Measurements from ENCODE around the gene MBD6. TPM values are rescaled to one million over a fixed set of nuclear protein-coding genes. Genes with fewer than 3 reads are reported as not detected.
"Not testable (repeated sequence)": the region's sequence is repeated elsewhere in the genome, so short reads cannot be mapped to it uniquely, and the experiment has no call there.

The MBD6 gene
- total RNA-seq, 1 donor from 2014 or later = 58.5 TPM

- Histone ChIP-seq H3K9me3 (ENCODE audit: insufficient read depth, low read depth, low read length) (no peaks in the 10 kb centered on the region), H3K4me3 (ENCODE audit: insufficient read depth, low read depth, low read length) (no peak overlapping the region), H3K27ac (ENCODE audit: low read depth, low read length) (no peak overlapping the region), H3K4me1 (ENCODE audit: insufficient read depth, low read length) (peaks cover 31% of the 10 kb centered on the region), H4K20me1 (ENCODE audit: insufficient read depth, low read length) (peaks cover 78% of the 10 kb centered on the region), H3K36me3 (ENCODE audit: insufficient read depth, low read length) (peaks cover 54% of the 10 kb centered on the region), H3K4me2 (ENCODE audit: low read length) (no peak overlapping the region), H3K27me3 (ENCODE audit: insufficient read depth, low read length) (no peaks in the 10 kb centered on the region), H3K79me2 (ENCODE audit: insufficient read depth, low read length) (peaks cover 38% of the 10 kb centered on the region), H3K9ac (ENCODE audit: low read length) (peak overlapping the region; percentile 24), H2AFZ (ENCODE audit: low read depth, low read length) (no peak overlapping the region)
- Mint-ChIP-seq H3K27ac (ENCODE audit: unreplicated experiment) (peak overlapping the region; percentile 80), H3K4me1 (ENCODE audit: low read depth, unreplicated experiment) (peaks cover 36% of the 10 kb centered on the region), H3K27me3 (ENCODE audit: low read depth, unreplicated experiment) (no peaks in the 10 kb centered on the region), H3K36me3 (ENCODE audit: low read depth, unreplicated experiment) (peaks cover 48% of the 10 kb centered on the region), H3K4me3 (ENCODE audit: unreplicated experiment) (peak overlapping the region; percentile 46), H3K9me3 (ENCODE audit: unreplicated experiment) (no peaks in the 10 kb centered on the region)
- TF ChIP-seq CTCF (IDR thresholded peaks at IDR 0.05; ENCODE audit: insufficient read depth, low read depth, low read length) (no peak), EZH2 (IDR thresholded peaks at IDR 0.05; ENCODE audit: insufficient read depth, low read length) (no peak)
- DNase-seq (ENCODE audit: low read depth) (no peak), FAIRE-seq (no peak)
These were observed 5.9 kb upstream of the MBD6 start for GRCh38 chr12:57516617-57517153.

GRCh38 chr12:57517187-57517586, 5.4 kb upstream of the MBD6 start:
- no peak overlapping the region for H2AFZ ChIP-seq (ENCODE audit: low read depth, low read length)
- no peaks in the 10 kb centered on the region for H3K9me3 ChIP-seq (ENCODE audit: insufficient read depth, low read depth, low read length)
- TF ChIP-seq CTCF (IDR thresholded peaks at IDR 0.05; ENCODE audit: insufficient read depth, low read depth, low read length) = no peak
- TF ChIP-seq EZH2 (IDR thresholded peaks at IDR 0.05; ENCODE audit: insufficient read depth, low read length) = no peak
- H3K9ac ChIP-seq (ENCODE audit: low read length) = peak overlapping the region; percentile 24
- DNase-seq (ENCODE audit: low read depth) = peak; percentile 44
- H3K27me3 Mint-ChIP-seq (ENCODE audit: low read depth, unreplicated experiment) = no peaks in the 10 kb centered on the region
- H3K4me2 ChIP-seq (ENCODE audit: low read length) = peak overlapping the region; percentile 94
- peaks cover 36% of the 10 kb centered on the region for H3K4me1 ChIP-seq (ENCODE audit: insufficient read depth, low read length)
- no peak overlapping the region for H3K4me3 ChIP-seq (ENCODE audit: insufficient read depth, low read depth, low read length)
- H3K4me3 Mint-ChIP-seq (ENCODE audit: unreplicated experiment) = peak overlapping the region; percentile 91
- peaks cover 50% of the 10 kb centered on the region for H3K36me3 ChIP-seq (ENCODE audit: insufficient read depth, low read length)
- H4K20me1 ChIP-seq (ENCODE audit: insufficient read depth, low read length) = peaks cover 73% of the 10 kb centered on the region
- peak overlapping the region; percentile 80 for H3K27ac Mint-ChIP-seq (ENCODE audit: unreplicated experiment)
- no peaks in the 10 kb centered on the region for H3K27me3 ChIP-seq (ENCODE audit: insufficient read depth, low read length)
- H3K27ac ChIP-seq (ENCODE audit: low read depth, low read length) = no peak overlapping the region
- H3K9me3 Mint-ChIP-seq (ENCODE audit: unreplicated experiment) = no peaks in the 10 kb centered on the region
- no peak for FAIRE-seq
- H3K36me3 Mint-ChIP-seq (ENCODE audit: low read depth, unreplicated experiment) = peaks cover 46% of the 10 kb centered on the region
- H3K4me1 Mint-ChIP-seq (ENCODE audit: low read depth, unreplicated experiment) = peaks cover 41% of the 10 kb centered on the region
- peaks cover 38% of the 10 kb centered on the region for H3K79me2 ChIP-seq (ENCODE audit: insufficient read depth, low read length)

GRCh38 chr12:57517718-57518117, 4.9 kb upstream of the MBD6 start:
- H3K27me3 Mint-ChIP-seq (ENCODE audit: low read depth, unreplicated experiment); DNase-seq (ENCODE audit: low read depth); H2AFZ ChIP-seq (ENCODE audit: low read depth, low read length); H3K27me3 ChIP-seq (ENCODE audit: insufficient read depth, low read length); H3K9me3 Mint-ChIP-seq (ENCODE audit: unreplicated experiment); FAIRE-seq; H3K27ac ChIP-seq (ENCODE audit: low read depth, low read length); H3K9me3 ChIP-seq (ENCODE audit: insufficient read depth, low read depth, low read length): not testable (repeated sequence)
- peak overlapping the region; percentile 97 for H3K4me3 ChIP-seq (ENCODE audit: insufficient read depth, low read depth, low read length)
- peak overlapping the region; percentile 99 for H3K9ac ChIP-seq (ENCODE audit: low read length)
- H3K36me3 ChIP-seq (ENCODE audit: insufficient read depth, low read length) = peaks cover 45% of the 10 kb centered on the region
- H3K4me1 ChIP-seq (ENCODE audit: insufficient read depth, low read length) = peaks cover 37% of the 10 kb centered on the region
- peak overlapping the region; percentile 54 for H3K27ac Mint-ChIP-seq (ENCODE audit: unreplicated experiment)
- H3K4me3 Mint-ChIP-seq (ENCODE audit: unreplicated experiment) = peak overlapping the region; percentile 91
- peak overlapping the region; percentile 94 for H3K4me2 ChIP-seq (ENCODE audit: low read length)
- H3K79me2 ChIP-seq (ENCODE audit: insufficient read depth, low read length) = peaks cover 38% of the 10 kb centered on the region
- peaks cover 68% of the 10 kb centered on the region for H4K20me1 ChIP-seq (ENCODE audit: insufficient read depth, low read length)
- H3K36me3 Mint-ChIP-seq (ENCODE audit: low read depth, unreplicated experiment) = peaks cover 42% of the 10 kb centered on the region
- H3K4me1 Mint-ChIP-seq (ENCODE audit: low read depth, unreplicated experiment) = peaks cover 41% of the 10 kb centered on the region
